Measurements from ENCODE around the gene ZNF354C. TPM values are rescaled to one million over a fixed set of nuclear protein-coding genes. Genes with fewer than 3 reads are reported as not detected.
"Not testable (repeated sequence)": the region's sequence is repeated elsewhere in the genome, so short reads cannot be mapped to it uniquely, and the experiment has no call there.

The ZNF354C gene
- total RNA-seq, 8 experiments from 2014 or later: 3.6 to 12.0 (median 10.3) TPM

GRCh38 chr5:179079165-179079987 is 19.2 kb downstream of the ZNF354C start:
- in situ Hi-C loops (cut with MboI; ENCODE audit: low pct_unique_long_range_greater_than_20kb in 2 of 9, low sequenced_read_pairs in 9 of 9, unreplicated experiment in 9 of 9): no loop called here
- Histone ChIP-seq H3K4me1 (replicated peaks in 1 of 2) (no peaks in the 10 kb centered on the region), H3K27ac (no peak overlapping the region), H3K4me3 (no peak overlapping the region)
- WGBS, 10 experiments: 80 to 98% (median 89%) methylated on average over 2 to 11 of the region's 11 CpGs
- ATAC-seq (replicated peaks in 6 of 8): no peak

- 66 to 100% (median 87%) methylated on average over 1 to 4 of the region's 4 CpGs; no CpG with 5 or more reads in 2 of the 10 experiments for WGBS, 10 experiments
- Histone ChIP-seq H3K4me3 (no peak overlapping the region), H3K4me1 (replicated peaks in 1 of 2) (no peaks in the 10 kb centered on the region), H3K27ac (no peak overlapping the region)
- ATAC-seq (replicated peaks in 6 of 8): no peak
- in situ Hi-C loops (cut with MboI; ENCODE audit: low pct_unique_long_range_greater_than_20kb in 2 of 9, low sequenced_read_pairs in 9 of 9, unreplicated experiment in 9 of 9): no loop called here
These were observed 20.6 kb downstream of the ZNF354C start for GRCh38 chr5:179080724-179081123.

GRCh38 chr5:179089502-179089901 is 29.3 kb downstream of the ZNF354C start:
- WGBS, 10 experiments: 40 to 100% (median 63%) methylated on average over 1 to 2 of the region's 2 CpGs; no CpG with 5 or more reads in 2 of the 10 experiments
- H3K4me1 ChIP-seq (replicated peaks in 1 of 2): no peaks in the 10 kb centered on the region
- no peak for ATAC-seq (replicated peaks in 6 of 8)
- no peak overlapping the region for H3K4me3 ChIP-seq
- in situ Hi-C loops (cut with MboI; ENCODE audit: low pct_unique_long_range_greater_than_20kb in 2 of 9, low sequenced_read_pairs in 9 of 9, unreplicated experiment in 9 of 9): no loop called here
- H3K27ac ChIP-seq: no peak overlapping the region

GRCh38 chr5:179101282-179101681 is 41.1 kb downstream of the ZNF354C start:
- ATAC-seq (replicated peaks in 6 of 8); H3K4me1 ChIP-seq (replicated peaks in 1 of 2); H3K27ac ChIP-seq; in situ Hi-C loops (cut with MboI; ENCODE audit: low pct_unique_long_range_greater_than_20kb in 2 of 9, low sequenced_read_pairs in 9 of 9, unreplicated experiment in 9 of 9); H3K4me3 ChIP-seq: not testable (repeated sequence)
- 73% methylated on average over 7 of the region's 17 CpGs; no CpG with 5 or more reads in 9 of the 10 experiments for WGBS, 10 experiments

GRCh38 chr5:179110528-179110927 is 50.4 kb downstream of the ZNF354C start:
- 47 to 100% (median 80%) methylated on average over 1 to 7 of the region's 9 CpGs; no CpG with 5 or more reads in 2 of the 10 experiments for WGBS, 10 experiments
- no peaks in the 10 kb centered on the region for H3K4me1 ChIP-seq (replicated peaks in 1 of 2)
- in situ Hi-C loops (cut with MboI; ENCODE audit: low pct_unique_long_range_greater_than_20kb in 2 of 9, low sequenced_read_pairs in 9 of 9, unreplicated experiment in 9 of 9): no loop called here
- no peak overlapping the region for H3K4me3 ChIP-seq
- H3K27ac ChIP-seq: no peak overlapping the region
- no peak for ATAC-seq (replicated peaks in 6 of 8)

- in situ Hi-C loops (cut with MboI; ENCODE audit: low pct_unique_long_range_greater_than_20kb in 2 of 9, low sequenced_read_pairs in 9 of 9, unreplicated experiment in 9 of 9): no loop called here
- Histone ChIP-seq H3K4me1 (replicated peaks in 1 of 2) (no peaks in the 10 kb centered on the region), H3K27ac (no peak overlapping the region), H3K4me3 (no peak overlapping the region)
- no peak for ATAC-seq (replicated peaks in 6 of 8)
- WGBS, 10 experiments: 40 to 83% (median 69%) methylated on average over 1 to 11 of the region's 21 CpGs; no CpG with 5 or more reads in 3 of the 10 experiments
These were observed 51.4 kb downstream of the ZNF354C start for GRCh38 chr5:179111267-179112207.

GRCh38 chr5:179112469-179113142 is 52.4 kb downstream of the ZNF354C start:
- Histone ChIP-seq H3K4me1 (replicated peaks in 1 of 2) (no peaks in the 10 kb centered on the region), H3K27ac (no peak overlapping the region), H3K4me3 (no peak overlapping the region)
- 79 to 90% (median 87%) methylated on average over 2 to 11 of the region's 12 CpGs; no CpG with 5 or more reads in 5 of the 10 experiments for WGBS, 10 experiments
- in situ Hi-C loops (cut with MboI; ENCODE audit: low pct_unique_long_range_greater_than_20kb in 2 of 9, low sequenced_read_pairs in 9 of 9, unreplicated experiment in 9 of 9): no loop called here
- ATAC-seq (replicated peaks in 6 of 8): no peak

- Histone ChIP-seq H3K4me1 (replicated peaks in 1 of 2) (no peaks in the 10 kb centered on the region), H3K4me3 (no peak overlapping the region), H3K27ac (no peak overlapping the region)
- in situ Hi-C loops (cut with MboI; ENCODE audit: low pct_unique_long_range_greater_than_20kb in 2 of 9, low sequenced_read_pairs in 9 of 9, unreplicated experiment in 9 of 9): no loop called here
- no peak for ATAC-seq (replicated peaks in 6 of 8)
- 43 to 92% (median 80%) methylated on average over 1 to 7 of the region's 13 CpGs; no CpG with 5 or more reads in 3 of the 10 experiments for WGBS, 10 experiments
These were observed 53.0 kb downstream of the ZNF354C start for GRCh38 chr5:179113143-179113530.

GRCh38 chr5:179113945-179114641 is 53.9 kb downstream of the ZNF354C start:
- Histone ChIP-seq H3K4me3 (no peak overlapping the region), H3K27ac (no peak overlapping the region), H3K4me1 (replicated peaks in 1 of 2) (no peaks in the 10 kb centered on the region)
- ATAC-seq (replicated peaks in 6 of 8): no peak
- in situ Hi-C loops (cut with MboI; ENCODE audit: low pct_unique_long_range_greater_than_20kb in 2 of 9, low sequenced_read_pairs in 9 of 9, unreplicated experiment in 9 of 9): no loop called here
- 50 to 86% (median 80%) methylated on average over 1 to 10 of the region's 12 CpGs; no CpG with 5 or more reads in 2 of the 10 experiments for WGBS, 10 experiments

- 62 to 100% (median 86%) methylated on average over 1 to 7 of the region's 7 CpGs; no CpG with 5 or more reads in 4 of the 10 experiments for WGBS, 10 experiments
- Histone ChIP-seq H3K27ac (no peak overlapping the region), H3K4me1 (replicated peaks in 1 of 2) (no peaks in the 10 kb centered on the region), H3K4me3 (no peak overlapping the region)
- in situ Hi-C loops (cut with MboI; ENCODE audit: low pct_unique_long_range_greater_than_20kb in 2 of 9, low sequenced_read_pairs in 9 of 9, unreplicated experiment in 9 of 9): no loop called here
- no peak for ATAC-seq (replicated peaks in 6 of 8)
These were observed 54.6 kb downstream of the ZNF354C start for GRCh38 chr5:179114756-179115155.

- Histone ChIP-seq H3K4me3 (no peak overlapping the region), H3K4me1 (replicated peaks in 1 of 2) (no peaks in the 10 kb centered on the region), H3K27ac (no peak overlapping the region)
- 31 to 82% (median 71%) methylated on average over 2 to 5 of the region's 5 CpGs; no CpG with 5 or more reads in 4 of the 10 experiments for WGBS, 10 experiments
- no peak for ATAC-seq (replicated peaks in 6 of 8)
- in situ Hi-C loops (cut with MboI; ENCODE audit: low pct_unique_long_range_greater_than_20kb in 2 of 9, low sequenced_read_pairs in 9 of 9, unreplicated experiment in 9 of 9): no loop called here
These were observed 55.1 kb downstream of the ZNF354C start for GRCh38 chr5:179115307-179115706.

- 60 to 100% (median 67%) methylated on average over 1 to 4 of the region's 9 CpGs; no CpG with 5 or more reads in 5 of the 10 experiments for WGBS, 10 experiments
- Histone ChIP-seq H3K27ac (no peak overlapping the region), H3K4me3 (no peak overlapping the region), H3K4me1 (replicated peaks in 1 of 2) (no peaks in the 10 kb centered on the region)
- ATAC-seq (replicated peaks in 6 of 8): no peak
- in situ Hi-C loops (cut with MboI; ENCODE audit: low pct_unique_long_range_greater_than_20kb in 2 of 9, low sequenced_read_pairs in 9 of 9, unreplicated experiment in 9 of 9): no loop called here
These were observed 55.8 kb downstream of the ZNF354C start for GRCh38 chr5:179115845-179116524.

Measured in motor neuron (in vitro differentiated cells).